Hypothalamus (tissue), 51 donors: ENCODE results near the gene GTF3C4.

Source experiments
- DNase-seq, 51 donors: peaks; one replicate each; lab custom pipeline; 2025; lab: John Stamatoyannopoulos, UW

The GTF3C4 gene

DNA sequence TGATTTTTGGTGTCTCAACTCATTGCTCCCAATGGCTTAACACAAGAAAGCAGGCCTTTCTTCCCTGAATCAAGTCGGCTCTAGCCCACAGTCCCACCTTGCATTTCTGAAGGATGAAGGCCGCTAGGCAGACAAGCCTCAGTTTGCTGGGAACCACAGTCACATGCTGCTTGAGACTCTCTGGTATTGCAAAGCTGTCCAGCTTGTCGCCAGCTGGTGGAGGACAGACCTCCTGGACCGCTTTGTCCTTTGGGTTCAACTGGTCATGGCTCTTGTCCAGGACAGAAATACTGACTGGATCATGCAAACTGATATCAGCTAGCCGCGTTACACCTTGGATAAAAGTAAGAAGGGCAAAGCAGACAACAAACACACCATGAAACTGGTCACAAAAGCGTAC, 23.5 kb upstream of the GTF3C4 start:
- DNase-seq = no peak

DNA sequence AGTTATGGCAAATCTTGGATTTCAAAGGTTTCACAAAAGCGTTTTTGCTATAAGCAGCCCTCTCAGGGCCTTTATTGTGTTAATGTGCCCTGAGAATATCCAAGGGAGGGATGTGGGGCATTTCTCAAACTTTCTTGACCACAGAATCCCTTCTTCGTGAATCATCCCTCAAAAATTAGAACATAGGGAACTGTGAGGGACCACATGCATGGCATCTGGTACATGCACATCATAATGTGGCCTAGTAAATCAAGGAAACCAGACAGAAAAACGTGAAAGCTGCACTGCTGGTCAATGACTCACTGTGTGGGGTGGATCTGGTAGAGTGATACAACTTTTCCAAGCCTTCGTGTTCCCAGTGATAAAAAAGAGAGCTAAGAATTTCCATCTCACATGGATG, 22.9 kb upstream of the GTF3C4 start:
- no peak for DNase-seq

DNA sequence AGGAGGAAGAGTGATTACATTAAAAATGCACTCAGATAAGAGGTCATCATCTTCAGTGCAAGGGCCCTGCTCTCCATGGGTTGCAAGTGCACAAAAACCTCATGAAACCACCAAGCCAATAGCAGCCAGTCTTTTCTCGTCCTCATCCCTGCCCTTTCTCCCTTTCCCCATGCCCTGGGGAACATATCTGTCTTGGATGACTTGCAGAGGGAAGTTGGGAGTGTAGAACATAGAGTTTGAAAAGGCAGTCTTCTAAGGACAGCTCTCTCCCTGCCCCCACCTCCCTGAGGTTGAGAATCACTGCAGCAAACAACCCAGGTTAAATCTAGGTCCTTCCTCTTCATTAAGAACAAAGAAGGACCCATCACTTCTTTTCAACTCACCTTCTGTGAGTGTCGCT, 22.5 kb upstream of the GTF3C4 start:
- no peak for DNase-seq

DNA sequence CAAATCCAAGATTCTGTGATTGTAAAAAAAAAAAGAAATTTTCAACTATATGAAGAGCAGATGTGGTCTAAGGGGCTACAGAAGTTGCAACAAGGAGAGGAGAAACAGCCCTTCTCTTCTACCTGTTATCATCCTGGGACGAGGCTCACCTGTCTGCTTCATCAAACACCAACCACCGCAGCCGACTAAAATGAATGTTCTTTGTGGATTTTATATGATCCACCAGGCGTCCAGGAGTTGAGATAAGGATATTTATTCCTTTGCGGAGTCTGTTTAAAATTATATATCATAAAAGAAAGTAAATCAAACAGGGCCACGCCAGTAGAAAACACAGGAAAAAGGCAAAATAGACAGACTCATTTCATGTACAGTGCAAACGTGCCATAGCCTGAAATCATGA, 22.0 kb upstream of the GTF3C4 start:
- DNase-seq = no peak

DNA sequence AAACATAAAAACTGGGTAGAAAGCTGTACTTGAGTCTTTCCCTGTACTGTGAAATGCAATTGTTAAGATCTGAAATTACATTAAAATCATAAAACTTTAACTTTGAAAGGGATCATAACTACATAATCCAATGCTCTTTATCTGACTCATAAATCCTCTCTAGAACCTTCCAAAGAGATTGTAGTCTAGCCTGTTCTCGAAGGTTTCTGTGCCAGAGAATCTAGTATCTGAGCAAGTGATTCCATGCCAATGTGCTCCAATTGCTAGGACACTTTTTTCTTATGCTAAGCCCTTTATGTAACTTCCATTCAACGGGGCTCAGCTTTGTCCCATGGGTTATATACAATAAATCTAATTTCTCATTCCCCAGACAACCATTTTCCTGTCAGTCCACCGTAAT, 21.6 kb upstream of the GTF3C4 start:
- DNase-seq = no peak

DNA sequence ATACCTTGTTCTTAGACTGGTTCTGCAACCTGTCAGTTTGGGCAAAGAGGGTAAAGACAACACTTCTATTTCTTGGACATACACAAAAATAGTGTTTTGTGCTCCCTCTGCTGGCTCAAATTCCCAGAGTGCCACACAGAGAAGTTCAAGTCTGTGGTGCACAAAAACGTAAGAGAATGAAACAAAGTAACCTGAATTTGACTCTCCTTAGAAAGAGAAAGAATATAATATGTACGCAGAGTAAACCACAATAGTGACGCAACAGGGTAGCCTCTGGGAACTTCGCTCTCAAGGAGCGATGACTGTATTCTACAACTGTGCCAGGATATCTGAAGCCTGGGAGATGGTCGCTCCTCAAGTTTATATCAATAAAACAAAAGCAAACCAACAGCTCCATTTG, 19.0 kb upstream of the GTF3C4 start:
- no peak for DNase-seq

DNA sequence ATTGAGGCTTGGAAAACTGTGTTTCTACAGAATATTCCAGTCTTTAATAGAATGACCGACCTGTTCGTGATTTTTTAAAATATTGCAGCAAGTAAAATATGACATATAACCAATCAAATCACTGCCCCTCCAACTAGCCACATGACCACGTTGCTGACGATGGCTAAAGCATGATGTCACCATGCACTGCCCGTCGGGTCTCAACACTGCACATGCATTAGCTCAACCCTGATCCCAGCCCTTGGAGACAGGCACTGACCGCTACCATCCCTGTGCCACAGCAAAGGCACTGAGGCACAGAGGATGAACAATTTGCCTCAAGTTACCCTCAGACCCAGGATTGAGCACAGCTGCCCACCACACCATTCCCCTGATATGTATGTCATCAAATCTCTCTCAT, 14.0 kb upstream of the GTF3C4 start:
- peak in 1 of 51 donors; percentile 1 for DNase-seq

DNA sequence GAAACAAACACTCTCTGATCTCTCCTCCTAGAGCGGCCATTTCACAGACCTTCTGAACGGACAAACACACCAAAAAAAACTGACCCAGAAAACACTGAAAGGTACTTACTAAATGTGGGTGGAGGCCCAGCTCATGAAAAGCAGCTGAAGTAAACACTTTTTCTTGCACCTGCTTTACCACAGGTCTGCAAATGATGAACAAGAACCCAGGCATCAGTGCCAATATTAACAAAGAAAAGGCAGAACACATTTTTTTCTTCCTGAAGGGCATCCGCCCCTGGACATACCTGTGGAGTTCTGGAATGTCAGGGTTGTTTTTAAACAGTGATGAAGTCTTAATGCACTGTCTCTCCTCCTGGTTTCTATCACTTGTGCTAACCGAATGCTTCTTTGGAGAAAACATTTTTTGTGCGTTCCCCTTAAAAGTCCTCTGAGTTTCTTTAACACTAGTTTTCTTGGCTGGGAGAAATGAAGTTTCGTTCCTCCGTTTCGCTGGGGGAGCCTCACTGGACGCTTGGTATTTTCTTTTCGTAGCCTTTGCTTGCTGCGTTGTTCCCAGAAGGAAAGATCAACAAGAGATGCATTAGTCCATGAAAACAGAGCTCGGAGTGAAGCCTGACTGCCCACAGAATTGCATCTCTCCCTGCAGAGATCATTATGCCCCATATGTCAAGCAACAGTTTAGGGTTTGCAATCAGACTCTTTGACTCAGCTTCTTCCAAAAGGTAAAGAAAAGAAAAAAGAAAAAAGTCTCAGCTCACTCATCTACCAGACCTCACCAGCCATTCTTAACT, 7.9 kb upstream of the GTF3C4 start:
- DNase-seq = no peak

DNA sequence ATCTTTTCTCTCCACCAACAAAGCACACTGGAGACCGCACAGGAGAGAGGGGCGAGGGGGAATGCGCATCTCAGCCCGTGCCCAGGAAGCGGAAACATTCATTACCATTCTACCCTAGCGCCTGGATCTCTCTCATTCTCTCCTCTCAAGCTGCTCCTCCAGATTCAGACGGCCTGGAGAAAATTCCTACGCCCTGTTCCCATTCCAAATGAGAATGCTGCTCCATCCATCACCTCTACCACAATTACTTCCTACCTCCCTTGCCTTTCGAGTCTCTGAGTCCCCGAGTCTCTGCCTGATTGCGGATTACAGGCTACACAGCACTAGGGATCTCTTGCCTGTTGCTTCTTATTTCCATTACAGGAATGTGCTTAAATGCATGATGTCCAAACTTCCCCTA, 7.1 kb upstream of the GTF3C4 start:
- DNase-seq = no peak

DNA sequence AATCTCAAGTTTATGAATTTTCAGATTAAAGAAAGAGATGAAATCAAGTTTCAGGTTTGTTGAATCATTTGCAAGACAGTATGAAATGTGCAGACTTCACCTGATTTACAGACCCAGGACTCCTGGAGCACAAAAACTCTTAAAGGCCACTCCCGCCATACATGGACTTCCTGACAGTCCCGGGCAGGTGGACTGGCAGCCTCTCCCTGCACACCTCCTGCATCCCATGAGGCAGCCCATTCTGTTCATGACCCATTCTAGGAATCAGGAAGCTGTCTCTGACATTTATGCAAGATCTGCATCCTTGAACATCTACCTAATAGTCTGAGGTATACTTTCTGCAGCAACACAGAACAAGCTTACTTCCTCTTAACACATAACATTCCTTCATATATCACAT, 6.4 kb upstream of the GTF3C4 start:
- no peak for DNase-seq

DNA sequence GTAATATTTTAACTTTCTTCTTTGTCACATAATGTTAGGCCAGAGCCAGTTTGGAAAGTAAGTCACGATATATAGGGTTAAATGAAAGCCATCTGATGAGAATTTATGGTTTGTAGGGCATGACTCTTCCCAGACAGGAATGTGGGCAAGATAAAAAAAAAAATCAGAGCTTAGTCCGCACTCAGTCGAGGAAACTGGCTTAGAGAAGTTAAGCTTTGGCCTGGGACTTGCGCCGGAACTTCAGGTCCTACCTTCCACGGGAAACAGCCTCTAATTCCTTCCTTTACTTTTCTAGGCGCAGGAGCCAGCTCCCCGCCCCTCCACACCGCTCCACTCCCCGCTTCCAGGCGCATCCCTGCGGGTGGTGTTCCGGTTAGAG, 956 bp upstream of the GTF3C4 start:
- no peak for DNase-seq

DNA sequence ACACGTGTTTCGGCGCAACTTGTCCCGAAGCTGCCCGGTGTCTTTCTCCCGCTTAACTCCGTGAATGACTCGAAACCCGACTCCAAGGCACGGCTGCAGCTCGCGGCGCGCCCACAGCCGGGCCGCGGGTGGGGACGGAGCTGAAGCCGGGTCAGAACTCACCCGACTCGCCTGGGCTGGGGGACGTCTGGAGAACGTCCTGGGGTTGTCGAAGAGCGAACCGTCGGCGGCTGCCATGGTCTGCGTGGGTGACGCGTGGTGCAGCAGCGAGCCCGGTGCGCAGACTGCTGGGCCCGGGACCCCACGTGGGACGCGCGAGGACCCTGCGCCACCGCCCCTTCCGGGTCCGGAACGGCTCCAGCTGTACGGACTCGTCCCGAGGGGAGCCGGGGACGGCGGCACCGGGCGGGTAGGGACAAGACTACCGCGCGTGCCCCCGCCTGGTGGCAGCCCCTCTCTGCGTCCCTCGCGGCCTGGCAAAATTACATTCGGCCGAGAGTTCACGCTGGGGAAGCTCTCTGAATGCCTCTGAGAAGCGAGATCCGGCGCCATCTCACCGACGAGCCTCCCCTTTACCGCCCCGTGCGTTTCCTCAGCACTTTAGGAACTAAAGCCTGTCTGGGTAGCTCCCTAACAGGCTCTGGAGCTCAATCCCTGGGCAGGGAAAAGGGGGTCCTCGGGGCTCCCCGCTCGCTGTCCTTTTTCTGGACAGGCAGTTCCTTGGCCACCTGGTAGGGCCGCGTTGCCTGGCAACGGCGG, 387 bp upstream of the GTF3C4 start, which contains the start of gene DDX31:
Gene DDX31, minus strand, starts transcription at position 286 of the 759 bp plus-strand sequence. Its CDS starts 49 bp downstream, at position 237.
- DNase-seq = peak; percentile 44 to 94 (median 81)

DNA sequence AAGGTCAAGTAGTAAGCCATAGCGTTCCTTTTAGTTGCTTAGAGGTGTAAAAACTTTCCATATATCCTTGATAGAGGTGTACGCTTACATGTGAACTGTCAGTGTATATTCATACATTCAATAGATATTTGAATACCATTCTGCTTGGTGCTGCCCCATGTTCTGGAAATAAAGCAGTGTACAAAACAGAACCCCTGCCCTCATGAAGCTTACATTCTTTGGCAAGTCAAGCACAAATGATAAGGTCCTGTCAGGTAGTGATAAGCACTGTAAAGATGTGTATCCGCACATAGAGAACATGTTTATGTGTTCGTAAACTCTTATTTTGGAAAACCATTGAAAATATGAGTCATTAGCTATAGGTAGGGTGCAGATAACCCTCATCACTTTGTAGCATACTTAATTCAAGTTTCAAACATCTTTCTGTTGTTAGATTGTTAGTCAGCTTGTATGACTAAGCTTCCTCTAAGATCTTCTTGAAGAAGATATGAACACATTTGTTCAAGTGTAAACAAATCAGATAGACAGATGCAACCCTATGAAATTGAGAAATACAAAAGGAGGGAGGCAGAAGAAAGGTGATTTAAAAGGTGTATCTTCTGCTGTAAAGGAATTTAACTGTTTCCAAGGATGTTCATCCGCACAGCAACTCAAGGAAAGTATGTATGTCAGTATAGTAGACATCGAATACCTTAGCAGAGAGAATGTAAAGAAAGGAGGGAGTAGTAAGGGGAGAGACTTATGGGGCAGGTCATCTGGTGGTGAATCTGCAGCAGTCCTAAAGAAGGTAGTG, 1.6 kb downstream of the GTF3C4 start:
- DNase-seq = no peak

DNA sequence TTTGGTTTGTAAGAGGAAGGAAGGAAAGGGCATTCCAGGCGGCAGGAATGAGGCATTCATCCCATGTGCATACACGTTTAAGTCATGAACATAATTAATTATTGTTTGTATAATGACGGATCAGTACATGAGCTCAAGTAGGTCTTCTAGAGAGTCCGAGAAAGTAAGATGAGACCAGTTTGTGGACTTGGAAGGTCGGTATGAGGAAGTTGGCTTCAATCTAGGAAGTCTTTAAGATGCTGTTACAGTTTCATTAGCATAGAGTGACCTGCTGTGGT, 2.1 kb downstream of the GTF3C4 start:
- DNase-seq = no peak

DNA sequence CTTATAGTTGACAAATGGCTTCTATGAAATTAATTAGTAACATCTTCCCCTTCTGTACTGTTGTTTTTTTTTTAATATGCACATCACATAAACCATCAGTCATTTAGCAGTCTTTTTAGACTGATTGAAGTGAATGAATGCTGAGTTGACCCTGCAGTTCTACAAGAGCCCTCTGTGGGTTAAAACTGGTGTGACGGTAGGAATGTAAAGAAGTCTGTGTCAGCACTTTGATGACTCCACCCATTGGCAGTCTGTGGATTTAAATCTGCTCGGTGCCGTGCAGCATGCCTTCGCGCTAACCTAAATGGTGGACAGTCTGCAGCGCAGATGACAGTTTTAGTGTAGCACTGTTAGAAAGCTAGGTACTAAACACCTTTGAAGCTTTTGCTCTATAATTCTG, 3.1 kb downstream of the GTF3C4 start:
- no peak for DNase-seq

DNA sequence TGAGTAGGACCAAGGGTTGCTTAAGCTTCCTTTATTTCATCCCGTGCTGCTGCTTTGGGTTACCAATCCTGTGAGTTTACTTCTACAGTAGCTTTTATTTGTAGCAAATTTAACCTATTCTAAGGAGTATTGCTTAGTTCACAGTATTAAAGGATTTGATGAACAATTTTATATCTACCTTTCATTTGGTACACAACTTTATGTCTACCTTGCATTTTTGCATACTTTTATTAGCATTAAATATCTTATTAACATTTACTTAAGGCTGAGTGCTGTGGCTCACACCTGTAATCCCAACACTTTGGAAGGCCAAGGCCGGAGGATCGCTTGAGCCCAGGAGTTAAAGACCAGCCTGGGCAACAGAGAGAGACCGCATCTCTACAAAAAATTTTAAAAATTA, 4.2 kb downstream of the GTF3C4 start:
- DNase-seq = no peak

DNA sequence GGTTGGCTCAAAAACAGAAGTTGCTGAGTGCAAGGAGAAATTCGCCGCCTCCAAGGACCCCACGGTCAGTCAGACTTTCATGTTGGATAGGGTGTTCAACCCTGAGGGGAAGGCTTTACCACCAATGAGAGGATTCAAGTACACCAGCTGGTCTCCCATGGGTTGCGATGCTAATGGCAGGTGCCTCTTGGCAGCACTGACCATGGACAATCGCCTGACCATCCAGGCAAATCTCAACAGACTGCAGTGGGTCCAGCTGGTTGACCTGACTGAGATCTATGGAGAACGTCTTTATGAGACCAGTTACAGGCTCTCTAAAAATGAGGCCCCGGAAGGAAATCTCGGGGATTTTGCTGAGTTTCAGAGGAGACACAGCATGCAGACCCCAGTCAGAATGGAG, 7.7 kb downstream of the GTF3C4 start:
- no peak for DNase-seq

DNA sequence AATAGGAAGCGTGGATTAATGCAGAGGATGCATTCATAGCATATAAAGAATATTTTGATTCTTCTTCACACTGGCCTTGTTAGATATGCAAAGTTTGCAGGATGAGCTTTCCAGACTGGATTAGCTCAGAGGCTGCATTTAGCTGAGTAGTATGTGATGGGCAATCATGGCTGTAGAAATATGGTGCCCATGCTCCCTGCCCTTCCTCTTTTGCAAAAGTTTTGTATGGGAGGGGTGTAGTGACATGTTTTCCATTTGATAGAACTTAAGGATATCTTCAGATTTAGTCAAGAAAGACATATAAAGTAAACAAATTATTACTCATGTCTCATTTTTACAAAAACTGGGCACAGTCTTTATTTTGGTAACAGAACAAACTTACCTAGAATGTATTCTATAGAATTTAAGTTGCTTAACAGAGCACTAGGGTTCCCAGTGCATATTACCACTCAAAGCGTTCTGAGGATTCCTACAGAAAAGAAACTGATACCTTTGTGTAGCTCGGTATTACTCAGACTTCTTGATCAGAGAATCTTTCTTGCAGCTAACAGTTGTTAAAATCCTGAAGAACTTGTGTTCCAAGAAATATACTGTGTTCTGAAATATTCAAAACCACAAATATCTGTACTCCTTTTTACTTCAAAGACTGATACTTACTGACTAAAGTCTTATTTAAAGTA, 9.8 kb downstream of the GTF3C4 start:
- no peak for DNase-seq

DNA sequence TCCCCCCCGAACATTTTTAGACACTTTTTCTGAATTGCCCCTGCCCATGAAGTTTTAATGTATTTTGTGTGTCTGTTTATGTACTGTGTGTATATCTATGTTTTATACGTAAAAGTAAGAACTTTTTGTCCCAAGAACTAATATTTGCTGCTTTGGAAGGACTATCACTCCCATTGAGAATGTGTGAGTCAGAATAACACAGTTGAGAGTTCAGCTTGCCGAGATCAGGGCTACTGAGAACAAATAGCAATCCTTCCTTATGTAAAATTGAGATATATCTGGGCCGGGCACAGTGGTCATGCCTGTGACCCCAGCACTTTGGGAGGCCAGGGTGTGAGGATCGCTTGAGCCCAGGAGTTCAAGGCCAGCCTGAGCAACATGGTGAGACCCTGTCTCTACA, 11.3 kb downstream of the GTF3C4 start:
- DNase-seq = no peak

DNA sequence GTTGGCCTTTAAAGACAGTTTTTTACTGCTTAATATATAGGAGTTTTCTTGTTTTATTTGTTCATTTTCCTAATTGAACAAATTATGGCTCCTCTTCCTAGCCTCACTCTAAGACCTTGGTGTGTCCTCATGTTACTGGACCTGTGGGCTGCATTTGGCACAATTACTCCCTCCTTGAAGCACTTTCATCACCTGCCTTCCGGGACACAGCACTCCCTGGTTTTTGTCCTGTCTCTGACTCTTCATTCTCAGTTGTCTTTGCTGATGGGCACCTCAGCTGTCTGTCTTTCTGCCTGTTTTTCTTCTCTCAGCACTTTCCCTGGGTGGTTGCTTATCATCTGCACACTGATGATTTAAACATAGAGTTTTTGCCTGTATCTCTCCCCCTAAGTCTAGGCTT, 13.6 kb downstream of the GTF3C4 start:
- DNase-seq = no peak

DNA sequence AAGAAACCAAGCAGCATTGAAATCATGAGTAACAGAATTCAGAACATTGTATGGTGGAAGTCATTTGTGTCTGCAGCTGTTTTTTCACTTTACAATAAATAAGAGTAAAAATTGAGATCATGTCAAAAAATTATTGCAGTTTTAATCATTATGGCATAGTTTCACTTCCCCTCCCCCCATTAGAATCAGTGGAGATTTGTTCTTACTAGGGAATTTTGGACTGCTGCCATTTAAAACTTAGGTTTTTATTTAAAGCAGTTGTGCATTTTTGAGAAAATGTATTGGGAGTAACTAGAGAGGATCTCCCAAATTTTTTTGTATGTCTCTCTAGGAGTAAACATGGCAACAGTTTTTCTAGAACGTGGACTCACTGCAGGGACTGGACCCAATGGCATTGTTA, 20.4 kb downstream of the GTF3C4 start:
- no peak for DNase-seq
